ENCODE results near the gene IQSEC1. TPM values are rescaled to one million over a fixed set of nuclear protein-coding genes. Genes with fewer than 3 reads are reported as not detected.

The IQSEC1 gene
- total and polyA plus RNA-seq, 2 experiments from 2014 or later: 8.0 to 51.9 TPM

GRCh38 chr3:13004376-13004775 is 68.9 kb downstream of the IQSEC1 start:
- TF ChIP-seq ZNF462 (CRISPR knock-in tag; IDR thresholded peaks at IDR 0.05): no peak
- no peak for TF ChIP-seq ETS1 (IDR thresholded peaks at IDR 0.05)
- no peak for TF ChIP-seq CTCF (conservative IDR thresholded peaks at IDR 0.05; ENCODE audit: low read depth in 2 of 2)
- TF ChIP-seq ZNF331 (CRISPR knock-in tag; IDR thresholded peaks at IDR 0.05; ENCODE audit: low read depth): no peak
- no peak for TF ChIP-seq REST (IDR thresholded peaks at IDR 0.05; ENCODE audit: unreplicated experiment)
- TF ChIP-seq EZH2phosphoT487 (IDR thresholded peaks at IDR 0.05; ENCODE audit: unreplicated experiment): no peak
- no peak for TF ChIP-seq POLR2AphosphoS5 (IDR thresholded peaks at IDR 0.05; ENCODE audit: low read depth)
- TF ChIP-seq CREB1 (CRISPR knock-in tag; IDR thresholded peaks at IDR 0.05; ENCODE audit: low read depth): no peak
- no peaks in the 10 kb centered on the region for H3K9me3 Mint-ChIP-seq
- DNase-seq (ENCODE audit: low spot score) (no peak), ATAC-seq (peak; percentile 35)
- no peak overlapping the region for H3K4me3 Mint-ChIP-seq
- no peak overlapping the region for H2AFZ ChIP-seq
- H3K79me2 ChIP-seq (replicated peaks; ENCODE audit: insufficient read depth): no peaks in the 10 kb centered on the region
- H3K36me3 Mint-ChIP-seq (ENCODE audit: low read depth): no peaks in the 10 kb centered on the region
- H4K20me1 ChIP-seq (replicated peaks; ENCODE audit: insufficient read depth): no peaks in the 10 kb centered on the region; the same call in 1 of the 2 replicates
- H3K4me1 ChIP-seq (ENCODE audit: insufficient read depth): peaks cover 13% of the 10 kb centered on the region
- H3K36me3 ChIP-seq (ENCODE audit: insufficient read depth): no peaks in the 10 kb centered on the region
- H3K27me3 Mint-ChIP-seq (ENCODE audit: insufficient read depth, low read depth, poor library complexity): peaks cover 5% of the 10 kb centered on the region
- no peaks in the 10 kb centered on the region for H3K9me2 ChIP-seq (ENCODE audit: insufficient read depth)
- H3K4me3 ChIP-seq: no peak overlapping the region
- H3K27ac Mint-ChIP-seq: no peak overlapping the region
- no peaks in the 10 kb centered on the region for H3K27me3 ChIP-seq (ENCODE audit: insufficient read depth)
- H3F3A ChIP-seq (replicated peaks; ENCODE audit: low read depth): no peaks in the 10 kb centered on the region
- H3K4me2 ChIP-seq: no peak overlapping the region
- H3K4me1 Mint-ChIP-seq: peaks cover 34% of the 10 kb centered on the region
- H3K27ac ChIP-seq (ENCODE audit: low read depth): no peak overlapping the region
